Hematopoietic multipotent progenitor cell treated with erythropoietin and hydrocortisone succinate and interleukin-3 and kit ligand, for 15 days (in vitro differentiated cells): ENCODE measurements around the gene NOTUM.
A peak's percentile ranks its signal among the peaks of the same experiment; 100 is the strongest.
"Not testable (repeated sequence)": the region's sequence is repeated elsewhere in the genome, so short reads cannot be mapped to it uniquely, and the experiment has no call there.

ENCODE experiments used
- DNase-seq: peaks from one replicate; pipeline ENCODE4 v3.0.0-alpha.2; 2015; ENCODE audit warnings: low spot score

The NOTUM gene

DNA sequence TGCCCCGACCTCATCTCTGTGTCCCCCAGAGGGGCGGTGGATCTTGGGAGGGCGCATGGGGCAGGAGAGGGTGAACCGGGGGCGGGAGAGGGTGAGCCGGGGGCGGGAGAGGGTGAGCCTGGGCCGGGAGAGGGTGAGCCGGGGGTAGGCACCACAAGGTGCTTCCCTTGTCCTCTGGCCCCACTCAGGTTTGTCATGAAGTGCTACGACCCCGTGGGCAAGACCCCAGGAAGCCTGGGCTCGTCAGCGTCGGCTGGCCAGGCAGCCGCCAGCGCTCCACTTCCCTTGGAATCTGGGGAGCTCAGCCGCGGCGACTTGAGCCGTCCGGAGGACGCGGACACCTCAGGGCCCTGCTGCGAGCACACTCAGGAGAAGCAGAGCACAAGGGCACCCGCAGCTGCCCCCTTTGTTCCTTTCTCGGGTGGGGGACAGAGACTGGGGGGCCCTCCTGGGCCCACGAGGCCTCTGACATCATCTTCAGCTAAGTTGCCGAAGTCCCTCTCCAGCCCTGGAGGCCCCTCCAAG is 35.3 kb upstream of the NOTUM start:
- no peak for DNase-seq

GRCh38 chr17:81995463-81996231 is 34.7 kb upstream of the NOTUM start:
- no peak for DNase-seq

- DNase-seq = no peak
Measured at GRCh38 chr17:81994593-81995462, 33.8 kb upstream of the NOTUM start.

DNA sequence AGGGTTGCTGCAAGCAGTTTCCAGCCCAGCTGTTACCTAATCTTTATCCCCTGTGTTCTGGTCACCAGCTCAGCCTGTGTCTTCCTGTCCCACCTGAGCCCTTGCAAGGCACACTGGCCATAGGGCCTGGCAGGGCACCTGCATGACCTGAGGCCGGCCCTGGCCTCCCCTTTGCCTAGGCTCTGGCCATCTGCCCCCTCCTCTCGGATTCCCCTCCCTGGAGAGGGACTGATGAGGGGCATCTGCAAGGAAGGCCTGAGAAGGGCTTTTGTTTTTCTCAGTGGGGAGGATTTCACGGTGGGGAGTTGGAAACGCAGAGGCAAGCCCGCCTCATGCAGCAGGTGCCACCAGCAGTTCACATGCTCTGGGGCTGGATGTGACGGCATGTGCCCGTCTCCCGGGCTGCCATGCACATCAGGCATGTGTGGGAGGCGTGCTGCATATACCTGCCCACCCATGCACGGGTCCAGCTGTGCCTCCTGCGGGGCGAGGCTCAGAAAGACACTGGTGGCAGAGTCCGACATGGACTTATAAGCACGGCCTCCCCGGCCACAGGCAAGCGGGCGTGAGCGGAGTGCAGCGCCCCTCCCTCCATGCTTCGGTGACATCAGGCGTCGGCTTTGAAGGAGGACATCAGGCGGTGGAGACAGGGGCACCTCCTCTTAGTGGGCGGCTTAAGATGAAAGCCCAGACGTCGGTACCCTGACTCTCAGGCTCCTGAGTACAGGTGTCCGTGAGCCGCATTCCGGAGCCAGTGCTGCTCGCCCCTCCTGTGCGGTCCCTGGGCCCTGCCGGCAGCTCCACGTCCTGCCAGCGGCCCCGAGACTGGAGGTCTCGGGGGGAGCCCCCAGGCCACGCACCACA is 33.0 kb upstream of the NOTUM start:
- no peak for DNase-seq

- no peak for DNase-seq
Measured at GRCh38 chr17:81992306-81993102, 31.5 kb upstream of the NOTUM start.

DNA sequence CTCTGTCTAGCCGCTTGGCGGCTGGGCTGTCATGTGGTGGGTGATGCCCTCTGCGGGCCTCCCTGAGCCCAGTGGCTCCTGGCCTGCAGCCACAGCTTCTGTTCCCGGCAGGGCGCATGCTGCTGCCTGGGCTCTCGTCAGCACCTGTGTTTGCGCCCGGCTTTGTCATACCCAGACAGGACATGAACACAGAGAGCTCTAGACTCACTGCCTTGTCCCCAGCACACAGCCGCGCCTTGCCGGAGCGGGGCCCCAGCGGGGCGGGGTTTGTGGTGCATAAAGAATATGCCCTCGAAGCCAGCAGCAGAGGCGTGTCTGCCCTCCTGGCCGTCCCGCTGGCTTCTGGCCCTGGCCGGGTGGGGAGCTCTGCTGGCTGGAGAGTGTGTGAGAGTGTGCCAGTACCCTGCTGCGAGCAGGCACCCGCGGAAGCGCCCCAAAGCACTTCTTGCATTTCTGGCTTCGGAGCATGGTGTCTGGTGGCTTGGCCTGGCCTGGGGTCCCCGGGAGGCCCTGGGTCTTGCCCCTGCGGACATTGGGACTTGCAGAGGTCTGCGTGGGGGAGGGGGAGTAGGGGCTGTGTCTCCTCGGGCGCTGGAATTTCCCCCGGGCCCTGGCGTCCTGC is 30.8 kb upstream of the NOTUM start:
- DNase-seq = peak; percentile 31

GRCh38 chr17:81990836-81991683 is 30.1 kb upstream of the NOTUM start:
- no peak for DNase-seq

DNA sequence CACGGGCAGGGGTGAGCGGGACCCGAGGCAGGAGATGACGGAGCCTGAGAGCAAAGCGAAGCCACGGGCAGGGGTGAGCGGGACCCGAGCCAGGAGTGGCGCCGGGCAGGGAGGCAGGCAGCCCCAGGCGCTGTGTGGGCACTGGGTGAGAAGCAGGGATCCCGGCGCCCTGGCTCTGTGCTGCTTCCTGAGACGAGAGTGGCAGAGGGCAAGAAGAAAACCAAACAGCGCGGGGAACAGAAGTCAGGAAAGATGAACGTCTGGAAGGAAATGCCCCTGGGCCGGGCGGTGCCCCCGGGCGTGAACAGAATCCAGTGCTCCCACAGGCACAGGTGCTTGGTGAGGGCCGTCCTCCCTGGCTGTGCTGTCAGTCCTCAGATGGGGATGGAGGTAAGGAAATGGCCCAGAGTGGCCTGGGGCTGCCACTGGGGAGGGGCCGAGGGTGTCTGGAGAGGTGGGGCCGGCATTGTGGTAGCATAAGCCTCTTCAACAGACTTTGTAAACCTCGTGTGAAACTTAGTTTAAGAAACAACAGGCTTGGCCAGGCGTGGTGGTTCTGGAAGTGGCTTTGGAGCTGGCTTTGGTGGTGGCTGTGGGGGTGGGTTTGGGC is 26.3 kb upstream of the NOTUM start:
- no peak for DNase-seq

GRCh38 chr17:81986606-81987005 is 25.6 kb upstream of the NOTUM start:
- no peak for DNase-seq

DNA sequence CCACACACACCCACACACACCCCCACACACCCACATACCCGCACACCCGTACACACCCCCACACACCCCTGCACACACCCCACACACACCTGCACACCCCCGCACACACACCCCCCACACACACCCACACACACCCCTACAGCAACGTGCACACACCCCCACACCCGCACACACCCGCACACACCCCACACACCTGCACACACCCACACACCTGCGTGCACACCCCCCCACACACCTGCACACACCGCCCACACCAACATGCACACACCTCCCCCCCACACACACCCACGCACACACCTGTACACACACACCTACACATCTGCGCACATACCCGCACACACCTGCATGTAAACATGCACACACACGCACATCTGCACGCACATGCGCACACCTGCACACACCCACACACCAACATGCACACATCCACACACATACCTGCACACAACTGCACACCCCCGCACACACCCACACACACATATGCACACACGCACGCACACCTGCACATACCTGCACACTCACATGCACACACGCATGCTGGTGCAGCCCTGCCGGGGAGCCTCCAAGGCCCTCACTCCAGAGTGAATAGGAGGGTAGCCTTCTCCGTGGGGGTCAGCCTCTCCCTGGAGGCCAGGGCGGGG is 23.9 kb upstream of the NOTUM start:
- DNase-seq = no peak

- no peak for DNase-seq
Measured at GRCh38 chr17:81983639-81984373, 22.8 kb upstream of the NOTUM start.

DNA sequence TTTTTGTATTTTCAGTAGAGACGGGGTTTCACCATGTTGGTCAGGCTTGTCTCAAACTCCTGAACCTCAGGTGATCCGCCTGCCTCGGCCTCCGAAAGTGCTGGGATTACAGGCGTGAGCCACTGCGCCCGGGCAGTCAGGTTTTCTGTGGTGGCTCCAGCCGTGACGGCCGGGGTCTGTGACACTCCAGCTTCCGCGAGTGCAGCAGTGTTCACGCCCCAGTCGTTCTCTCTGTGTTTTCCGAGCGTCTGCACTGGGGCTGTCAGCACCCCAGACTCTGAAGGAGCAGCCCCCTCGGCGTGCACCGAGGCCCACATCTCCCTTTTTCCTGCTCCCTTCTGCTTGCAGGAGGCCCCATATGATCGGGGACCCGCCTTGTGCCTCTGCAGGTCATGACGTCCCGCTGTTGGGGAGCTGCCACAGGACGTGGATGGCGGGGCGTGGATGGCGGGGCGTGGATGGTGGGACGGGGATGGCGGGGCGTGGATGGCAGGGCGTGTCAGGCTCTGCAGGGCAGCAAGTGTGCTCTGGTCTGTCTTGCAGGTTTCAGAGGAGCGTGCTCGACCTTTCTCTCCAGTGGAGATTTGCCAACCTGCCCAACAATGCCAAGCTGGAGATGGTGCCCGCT is 22.1 kb upstream of the NOTUM start:
- DNase-seq = no peak

DNA sequence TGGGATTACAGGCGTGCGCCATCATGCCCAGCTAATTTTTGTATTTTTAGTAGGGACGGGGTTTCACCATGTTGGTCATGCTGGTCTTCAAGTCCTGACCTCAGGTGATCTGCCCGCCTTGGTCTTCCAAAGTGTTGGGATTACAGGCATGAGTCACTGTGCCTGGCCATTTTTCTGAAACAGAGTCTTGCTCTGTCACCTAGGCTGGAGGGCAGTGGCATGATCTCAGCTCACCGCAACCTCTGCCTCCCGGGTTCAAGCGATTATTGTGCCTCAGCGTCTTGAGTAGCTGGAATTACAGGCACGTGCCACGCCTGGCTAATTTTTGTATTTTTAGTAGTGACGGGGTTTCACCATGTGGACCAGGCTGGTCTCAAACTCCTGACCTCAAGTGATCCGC is 20.5 kb upstream of the NOTUM start:
- DNase-seq = not testable (repeated sequence)

- no peak for DNase-seq
Measured at GRCh38 chr17:81980707-81981343, 19.8 kb upstream of the NOTUM start.

DNA sequence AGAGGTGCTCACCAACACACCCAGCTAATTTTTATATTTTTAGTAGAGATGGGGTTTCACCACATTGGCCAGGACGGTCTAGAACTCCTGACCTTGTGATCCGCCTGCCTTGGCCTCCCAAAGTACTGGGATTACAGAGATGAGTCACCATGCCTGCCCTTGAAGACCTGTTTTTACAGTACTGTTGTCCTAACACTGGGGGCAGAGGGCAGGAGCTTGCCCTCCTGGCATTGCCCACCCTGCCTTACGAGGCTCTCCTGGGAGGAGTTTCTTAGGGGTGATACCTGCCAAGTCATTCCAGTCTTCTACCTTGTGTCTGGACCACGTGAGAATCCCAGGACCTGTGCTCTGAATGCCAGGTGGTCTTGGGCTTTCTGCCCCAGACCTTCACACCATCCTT is 19.1 kb upstream of the NOTUM start:
- no peak for DNase-seq

- DNase-seq = no peak
Measured at GRCh38 chr17:81978524-81979298, 17.7 kb upstream of the NOTUM start.
